GM12878 (cell line): ENCODE measurements around the gene LRRC8A. TPM values are rescaled to one million over a fixed set of nuclear protein-coding genes. Genes with fewer than 3 reads are reported as not detected.

ENCODE experiments used
- ATAC-seq: fragments of 200-7000 bp; cut with Tn5 transposase; 3 replicates; pipeline ENCODE4 v1.9.1; 2020; ENCODE audit warnings: mild to moderate bottlenecking, moderate library complexity
- BruUV-seq: library from RNA; stranded (reverse); fragments of 400-500 nt; replicated peaks from 2 replicates; lab custom pipeline; 2021; lab: Mats Ljungman, UMichigan
- CTCF ChIA-PET: fragments of 300-600 bp; sonication (Branson Sonifier 250); formaldehyde crosslinking; extraction: SDS; loops from one replicate; lab custom pipeline; 2021; ENCODE audit warnings: inconsistent platforms; lab: Yijun Ruan, JAX
- POLR2A ChIA-PET: fragments of 350-600 bp; formaldehyde crosslinking; extraction: SDS; loops from one replicate; lab custom pipeline; 2021; ENCODE audit warnings: inconsistent platforms; lab: Charles Lee
- RAD21 ChIA-PET: fragments of 300-600 bp; sonication (Branson Sonifier 250); formaldehyde crosslinking; loops from one replicate; lab custom pipeline; 2023; ENCODE audit warnings: antibody characterized with exemption; ENCODE audit not compliant: unreplicated experiment; lab: Charles Lee
- SMC1A ChIA-PET: fragments of 300-600 bp; sonication (Branson Sonifier 250); formaldehyde crosslinking; loops from one replicate; lab custom pipeline; 2023; ENCODE audit not compliant: unreplicated experiment, uncharacterized antibody; lab: Charles Lee
- DNase-seq: peaks from one replicate; pipeline ENCODE4 v3.0.0-alpha.2; 2011; ENCODE audit warnings: low read depth, low spot score
- FAIRE-seq: peaks from 3 replicates; lab custom pipeline; 2011; peaks lifted over from hg19 to GRCh38; lab: Jason Lieb, UNC
- H2AFZ ChIP-seq: 2 replicates; pipeline ENCODE4 v1.6.0; 2011; ENCODE audit warnings: low read depth, low read length, control low read depth; ENCODE audit not compliant: control insufficient read depth
- H3K27ac ChIP-seq: 2 replicates; pipeline ENCODE4 v1.5.1; 2011; ENCODE audit warnings: control low read depth; ENCODE audit not compliant: control insufficient read depth, insufficient read depth
- H3K27me3 ChIP-seq, 2 experiments: replicated peaks in 1 of 2; 2 replicates each; pipeline versions ENCODE4 v1.6.0 to v1.6.1; 2011; ENCODE audit warnings: low read length in 1 of 2; ENCODE audit not compliant: control insufficient read depth in 2 of 2, insufficient read depth in 2 of 2
- H3K36me3 ChIP-seq, 2 experiments: 2 replicates each; pipeline ENCODE4 v1.5.1; 2011; ENCODE audit warnings: low read length in 1 of 2; ENCODE audit not compliant: control insufficient read depth in 2 of 2, insufficient read depth in 2 of 2
- H3K4me1 ChIP-seq: 2 replicates; pipeline ENCODE4 v1.6.1; 2011; ENCODE audit warnings: mild to moderate bottlenecking, low read length, moderate library complexity, mixed read lengths; ENCODE audit not compliant: control insufficient read depth, insufficient read depth
- H3K4me2 ChIP-seq: 2 replicates; pipeline ENCODE4 v1.6.0; 2011; ENCODE audit warnings: control low read depth; ENCODE audit not compliant: control insufficient read depth, insufficient read depth
- H3K4me3 ChIP-seq: fragments of 200-600 bp; sonication (generic); 2 replicates; pipeline ENCODE4 v1.5.1; 2016
- H3K79me2 ChIP-seq: 2 replicates; pipeline ENCODE4 v1.6.0; 2011; ENCODE audit warnings: low read length; ENCODE audit not compliant: control insufficient read depth, insufficient read depth
- H3K9ac ChIP-seq: 2 replicates; pipeline ENCODE4 v1.8.0; 2011; ENCODE audit warnings: low read length, control low read depth, mixed read lengths; ENCODE audit not compliant: control insufficient read depth, insufficient read depth
- H3K9me3 ChIP-seq: replicated peaks from 3 replicates; pipeline ENCODE4 v1.5.1; 2011; ENCODE audit warnings: mild to moderate bottlenecking, low read length; ENCODE audit not compliant: control insufficient read depth, insufficient read depth
- H4K20me1 ChIP-seq: 2 replicates; pipeline ENCODE4 v1.6.0; 2011; ENCODE audit not compliant: control insufficient read depth, insufficient read depth
- CBX3 ChIP-seq: fragments of 200-600 bp; sonication (generic); IDR thresholded peaks from 2 replicates; pipeline ENCODE4 v1.6.1; 2016; ENCODE audit warnings: low read depth, borderline replicate concordance
- CBX5 ChIP-seq: sonication (generic); IDR thresholded peaks from 2 replicates; pipeline ENCODE4 v1.6.1; 2016; ENCODE audit warnings: low read depth, moderate library complexity, mild to moderate bottlenecking, inconsistent platforms
- IRF3 ChIP-seq: fragments of 450-650 bp; IDR thresholded peaks from 2 replicates; pipeline ENCODE4 v1.6.1; 2014; ENCODE audit warnings: mild to moderate bottlenecking
- NRF1 ChIP-seq: conservative IDR thresholded peaks from 2 replicates; pipeline ENCODE4 v1.6.1; 2011; ENCODE audit warnings: mild to moderate bottlenecking, low read depth, low read length, improper control_type of control experiment
- RAD21 ChIP-seq: IDR thresholded peaks from 2 replicates; pipeline ENCODE4 v1.6.1; 2011; ENCODE audit warnings: mild to moderate bottlenecking, low read depth, low read length, moderate library complexity; ENCODE audit not compliant: insufficient read depth
- RUNX3 ChIP-seq: IDR thresholded peaks from 2 replicates; pipeline ENCODE4 v1.6.1; 2012; ENCODE audit warnings: low read length, inconsistent platforms
- SIX5 ChIP-seq: IDR thresholded peaks from 2 replicates; pipeline ENCODE4 v1.6.1; 2011; ENCODE audit warnings: mild to moderate bottlenecking, low read depth, low read length, moderate library complexity; ENCODE audit not compliant: severe bottlenecking
- TARDBP ChIP-seq: IDR thresholded peaks from 2 replicates; pipeline ENCODE4 v1.6.1; 2016; ENCODE audit warnings: borderline replicate concordance
- ZBTB33 ChIP-seq: fragments of 450-650 bp; IDR thresholded peaks from 2 replicates; pipeline ENCODE4 v1.6.1; 2017; ENCODE audit warnings: mild to moderate bottlenecking
- ZNF217 ChIP-seq: fragments of 450-650 bp; IDR thresholded peaks from 2 replicates; pipeline ENCODE4 v1.6.1; 2017; ENCODE audit warnings: antibody characterized with exemption, mild to moderate bottlenecking
- ZNF622 ChIP-seq: fragments of 450-650 bp; IDR thresholded peaks from 2 replicates; pipeline ENCODE4 v1.6.1; 2017; ENCODE audit warnings: mild to moderate bottlenecking, inconsistent platforms
- WGBS: methylation state at CpG from one replicate; pipeline ENCODE4 v1.1.6; 2016; ENCODE audit warnings: low lambda C conversion rate; ENCODE audit not compliant: insufficient replicate concordance, insufficient coverage; ENCODE audit errors: missing lambda C conversion rate; 5-methylcytosine and 5-hydroxymethylcytosine counted together
- in situ Hi-C: fragments of 300-500 bp; cut with MboI; formaldehyde crosslinking; loops from 9 replicates; pipeline ENCODE4 v1.14.3; 2018; ENCODE audit warnings: mixed read lengths
- intact Hi-C: fragments of 100-400 bp; cut with micrococcal nuclease; formaldehyde crosslinking; loops from one replicate; pipeline ENCODE4 v1.14.2; 2022; ENCODE audit not compliant: unreplicated experiment
- polyA plus RNA-seq, 11 experiments: library from polyadenylated mRNA; depleted of rRNA in 4 of 11; unstranded in 6 of 11; stranded (reverse) in 5 of 11; fragments of >200 nt; fragmentation: Nextera tagmentation in 4 of 11; fragmentation: Illumina TruSeq in 1 of 11; extraction: Ambion mirVana in 4 of 11; extraction: Trizol in 1 of 11; gene quantifications; 1 replicate in 1 of 11; 2 replicates in 10 of 11; pipeline versions ENCODE4 v1.2.1 to v1.2.3, GENCODE V29; 2011 to 2016; ENCODE audit warnings: inconsistent platforms in 2 of 11, missing spikeins in 2 of 11, low read depth in 1 of 11
- total RNA-seq, 4 experiments: library from RNA; depleted of rRNA in 3 of 4; stranded (reverse); fragments of >200 nt in 3 of 4; fragmentation: Illumina TruSeq in 1 of 4; extraction: Trizol in 1 of 4; gene quantifications; 2 replicates each; pipeline versions ENCODE4 v1.2.1 to v1.2.3, GENCODE V29; 2013 to 2021
- TF ChIP-seq, protein P1 (sequence below): fragments of 450-650 bp; IDR thresholded peaks from 2 replicates; pipeline ENCODE4 v1.6.1; 2017; ENCODE audit warnings: antibody characterized with exemption, mild to moderate bottlenecking, moderate library complexity

LRRC8A gene
- total and polyA plus RNA-seq, 10 of the 15 experiments (the other 5 are each of a cell fraction or from before 2014, with no cell fraction given) = 1.6 to 15.9 (median 9.7) TPM

GRCh38 chr9:128887049-128887448 is 5.1 kb downstream of the LRRC8A start:
- Histone ChIP-seq H2AFZ (no peak overlapping the region), H3K79me2 (peaks cover 24% of the 10 kb centered on the region), H4K20me1 (no peaks in the 10 kb centered on the region), H3K4me1 (no peaks in the 10 kb centered on the region), H3K4me3 (no peak overlapping the region), H3K27me3 (no peaks in the 10 kb centered on the region), H3K9me3 (no peaks in the 10 kb centered on the region), H3K4me2 (no peak overlapping the region), H3K36me3 (peaks cover 6 to 7% of the 10 kb centered on the region in 2 experiments; a peak in 3 of 4 replicates), H3K27ac (no peak overlapping the region), H3K9ac (no peak overlapping the region)
- CTCF ChIA-PET = no interaction called here
- in situ Hi-C loops = no loop called here
- SMC1A ChIA-PET = no interaction called here
- intact Hi-C loops = no loop called here
- no peak for ATAC-seq
- 96% methylated on average over 3 of the region's 3 CpGs for WGBS
- no peak for FAIRE-seq
- TF ChIP-seq ZBTB33 = no peak
- TF ChIP-seq TARDBP = no peak
- no peak for TF ChIP-seq SIX5
- no peak for TF ChIP-seq ZNF217
- TF ChIP-seq CBX5 = no peak
- TF ChIP-seq, protein P1, sequence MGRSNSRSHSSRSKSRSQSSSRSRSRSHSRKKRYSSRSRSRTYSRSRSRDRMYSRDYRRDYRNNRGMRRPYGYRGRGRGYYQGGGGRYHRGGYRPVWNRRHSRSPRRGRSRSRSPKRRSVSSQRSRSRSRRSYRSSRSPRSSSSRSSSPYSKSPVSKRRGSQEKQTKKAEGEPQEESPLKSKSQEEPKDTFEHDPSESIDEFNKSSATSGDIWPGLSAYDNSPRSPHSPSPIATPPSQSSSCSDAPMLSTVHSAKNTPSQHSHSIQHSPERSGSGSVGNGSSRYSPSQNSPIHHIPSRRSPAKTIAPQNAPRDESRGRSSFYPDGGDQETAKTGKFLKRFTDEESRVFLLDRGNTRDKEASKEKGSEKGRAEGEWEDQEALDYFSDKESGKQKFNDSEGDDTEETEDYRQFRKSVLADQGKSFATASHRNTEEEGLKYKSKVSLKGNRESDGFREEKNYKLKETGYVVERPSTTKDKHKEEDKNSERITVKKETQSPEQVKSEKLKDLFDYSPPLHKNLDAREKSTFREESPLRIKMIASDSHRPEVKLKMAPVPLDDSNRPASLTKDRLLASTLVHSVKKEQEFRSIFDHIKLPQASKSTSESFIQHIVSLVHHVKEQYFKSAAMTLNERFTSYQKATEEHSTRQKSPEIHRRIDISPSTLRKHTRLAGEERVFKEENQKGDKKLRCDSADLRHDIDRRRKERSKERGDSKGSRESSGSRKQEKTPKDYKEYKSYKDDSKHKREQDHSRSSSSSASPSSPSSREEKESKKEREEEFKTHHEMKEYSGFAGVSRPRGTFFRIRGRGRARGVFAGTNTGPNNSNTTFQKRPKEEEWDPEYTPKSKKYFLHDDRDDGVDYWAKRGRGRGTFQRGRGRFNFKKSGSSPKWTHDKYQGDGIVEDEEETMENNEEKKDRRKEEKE = no peak
- TF ChIP-seq NRF1 = no peak
- TF ChIP-seq IRF3 = no peak
- TF ChIP-seq RUNX3 = no peak
- no peak for TF ChIP-seq RAD21
- no peak for TF ChIP-seq CBX3
- TF ChIP-seq ZNF622 = no peak
- POLR2A ChIA-PET = no interaction called here
- RAD21 ChIA-PET = no interaction called here
- no TSS peak for BruUV-seq
- DNase-seq = no peak
